ENCODE results near the gene NECTIN3.

The NECTIN3 gene

GRCh38 chr3:111152496-111152895, 80.9 kb downstream of the NECTIN3 start:
- 87% methylated on average over 1 of the region's 1 CpG for WGBS
- Histone ChIP-seq H3K9ac (ENCODE audit: low read depth, low read length) (no peak overlapping the region), H3K9me3 (ENCODE audit: insufficient read depth, low read depth, low read length) (no peaks in the 10 kb centered on the region), H3K36me3 (ENCODE audit: insufficient read depth, low read length) (peaks cover 38% of the 10 kb centered on the region), H3K27ac (ENCODE audit: low read depth, low read length) (peak overlapping the region; percentile 43; the same call in 1 of the 2 replicates), H3K4me3 (ENCODE audit: low read length) (no peak overlapping the region), H3K27me3 (ENCODE audit: insufficient read depth, low read length) (no peaks in the 10 kb centered on the region), H3K4me1 (ENCODE audit: insufficient read depth, low read length) (peaks cover 14% of the 10 kb centered on the region)

- H3K27ac ChIP-seq (ENCODE audit: low read depth, low read length) = no peak overlapping the region
- H3K4me1 ChIP-seq (ENCODE audit: insufficient read depth, low read length) = peaks cover 8% of the 10 kb centered on the region
- no peaks in the 10 kb centered on the region for H3K9me3 ChIP-seq (ENCODE audit: insufficient read depth, low read depth, low read length)
- WGBS = 91% methylated on average over 2 of the region's 2 CpGs
- H3K27me3 ChIP-seq (ENCODE audit: insufficient read depth, low read length) = no peaks in the 10 kb centered on the region
- H3K4me3 ChIP-seq (ENCODE audit: low read length) = no peak overlapping the region
- no peak overlapping the region for H3K9ac ChIP-seq (ENCODE audit: low read depth, low read length)
- H3K36me3 ChIP-seq (ENCODE audit: insufficient read depth, low read length) = peaks cover 25% of the 10 kb centered on the region
Measured at GRCh38 chr3:111156517-111156916, 84.9 kb downstream of the NECTIN3 start.

GRCh38 chr3:111159391-111159790, 87.8 kb downstream of the NECTIN3 start:
- 97% methylated on average over 2 of the region's 3 CpGs for WGBS
- Histone ChIP-seq H3K36me3 (ENCODE audit: insufficient read depth, low read length) (peaks cover 19% of the 10 kb centered on the region), H3K4me1 (ENCODE audit: insufficient read depth, low read length) (no peaks in the 10 kb centered on the region), H3K9me3 (ENCODE audit: insufficient read depth, low read depth, low read length) (no peaks in the 10 kb centered on the region), H3K4me3 (ENCODE audit: low read length) (no peak overlapping the region), H3K27me3 (ENCODE audit: insufficient read depth, low read length) (no peaks in the 10 kb centered on the region), H3K9ac (ENCODE audit: low read depth, low read length) (no peak overlapping the region), H3K27ac (ENCODE audit: low read depth, low read length) (no peak overlapping the region)

- Histone ChIP-seq H3K27me3 (ENCODE audit: insufficient read depth, low read length) (no peaks in the 10 kb centered on the region), H3K4me3 (ENCODE audit: low read length) (no peak overlapping the region), H3K9ac (ENCODE audit: low read depth, low read length) (no peak overlapping the region), H3K4me1 (ENCODE audit: insufficient read depth, low read length) (no peaks in the 10 kb centered on the region), H3K27ac (ENCODE audit: low read depth, low read length) (no peak overlapping the region), H3K36me3 (ENCODE audit: insufficient read depth, low read length) (peaks cover 8% of the 10 kb centered on the region), H3K9me3 (ENCODE audit: insufficient read depth, low read depth, low read length) (no peaks in the 10 kb centered on the region)
- WGBS = 93% methylated on average over 3 of the region's 3 CpGs
Measured at GRCh38 chr3:111164621-111165020, 93.0 kb downstream of the NECTIN3 start.

GRCh38 chr3:111165411-111165810, 93.8 kb downstream of the NECTIN3 start:
- Histone ChIP-seq H3K9ac (ENCODE audit: low read depth, low read length) (no peak overlapping the region), H3K9me3 (ENCODE audit: insufficient read depth, low read depth, low read length) (no peaks in the 10 kb centered on the region), H3K4me3 (ENCODE audit: low read length) (no peak overlapping the region), H3K4me1 (ENCODE audit: insufficient read depth, low read length) (no peaks in the 10 kb centered on the region), H3K27me3 (ENCODE audit: insufficient read depth, low read length) (no peaks in the 10 kb centered on the region), H3K36me3 (ENCODE audit: insufficient read depth, low read length) (peaks cover 8% of the 10 kb centered on the region), H3K27ac (ENCODE audit: low read depth, low read length) (no peak overlapping the region)
- WGBS = 97% methylated on average over 3 of the region's 3 CpGs

- 0 out of 2 replicates have a peak overlapping the region, but pooled peaks have one; percentile 22 for H3K27ac ChIP-seq (ENCODE audit: low read depth, low read length)
Measured at GRCh38 chr3:111173328-111173900, 101.8 kb downstream of the NECTIN3 start.

GRCh38 chr3:111173906-111174305, 102.3 kb downstream of the NECTIN3 start:
- peaks cover 10% of the 10 kb centered on the region; the same call in 1 of the 2 replicates for H3K36me3 ChIP-seq (ENCODE audit: insufficient read depth, low read length)
- no peaks in the 10 kb centered on the region for H3K9me3 ChIP-seq (ENCODE audit: insufficient read depth, low read depth, low read length)
- H3K4me3 ChIP-seq (ENCODE audit: low read length) = no peak overlapping the region
- H3K27me3 ChIP-seq (ENCODE audit: insufficient read depth, low read length) = no peaks in the 10 kb centered on the region
- no peak overlapping the region for H3K27ac ChIP-seq (ENCODE audit: low read depth, low read length)
- 90% methylated on average over 1 of the region's 1 CpG for WGBS
- peaks cover 12% of the 10 kb centered on the region for H3K4me1 ChIP-seq (ENCODE audit: insufficient read depth, low read length)
- no peak overlapping the region for H3K9ac ChIP-seq (ENCODE audit: low read depth, low read length)

More at GRCh38 chr3:111173328-111173900, 101.8 kb downstream of the NECTIN3 start:
- H3K9me3 ChIP-seq (ENCODE audit: insufficient read depth, low read depth, low read length) = no peaks in the 10 kb centered on the region
- peaks cover 10% of the 10 kb centered on the region; the same call in 1 of the 2 replicates for H3K36me3 ChIP-seq (ENCODE audit: insufficient read depth, low read length)
- WGBS = 89% methylated on average over 2 of the region's 2 CpGs
- H3K9ac ChIP-seq (ENCODE audit: low read depth, low read length) = no peak overlapping the region
- no peaks in the 10 kb centered on the region for H3K27me3 ChIP-seq (ENCODE audit: insufficient read depth, low read length)
- peaks cover 12% of the 10 kb centered on the region for H3K4me1 ChIP-seq (ENCODE audit: insufficient read depth, low read length)
- no peak overlapping the region for H3K4me3 ChIP-seq (ENCODE audit: low read length)

- Histone ChIP-seq H3K27me3 (ENCODE audit: insufficient read depth, low read length) (no peaks in the 10 kb centered on the region), H3K9ac (ENCODE audit: low read depth, low read length) (no peak overlapping the region), H3K36me3 (ENCODE audit: insufficient read depth, low read length) (peaks cover 22% of the 10 kb centered on the region), H3K27ac (ENCODE audit: low read depth, low read length) (no peak overlapping the region), H3K4me1 (ENCODE audit: insufficient read depth, low read length) (no peaks in the 10 kb centered on the region), H3K9me3 (ENCODE audit: insufficient read depth, low read depth, low read length) (no peaks in the 10 kb centered on the region), H3K4me3 (ENCODE audit: low read length) (no peak overlapping the region)
- 100% methylated on average over 2 of the region's 2 CpGs for WGBS
Measured at GRCh38 chr3:111190518-111190917, 118.9 kb downstream of the NECTIN3 start.

GRCh38 chr3:111193472-111193871, 121.9 kb downstream of the NECTIN3 start:
- H3K27me3 ChIP-seq (ENCODE audit: insufficient read depth, low read length) = no peaks in the 10 kb centered on the region
- no peak overlapping the region for H3K9ac ChIP-seq (ENCODE audit: low read depth, low read length)
- peaks cover 30% of the 10 kb centered on the region for H3K36me3 ChIP-seq (ENCODE audit: insufficient read depth, low read length)
- H3K4me3 ChIP-seq (ENCODE audit: low read length) = no peak overlapping the region
- H3K27ac ChIP-seq (ENCODE audit: low read depth, low read length) = no peak overlapping the region
- no peaks in the 10 kb centered on the region for H3K4me1 ChIP-seq (ENCODE audit: insufficient read depth, low read length)
- no peaks in the 10 kb centered on the region for H3K9me3 ChIP-seq (ENCODE audit: insufficient read depth, low read depth, low read length)
- WGBS = 98% methylated on average over 2 of the region's 3 CpGs

GRCh38 chr3:111194048-111194447, 122.4 kb downstream of the NECTIN3 start:
- H3K9me3 ChIP-seq (ENCODE audit: insufficient read depth, low read depth, low read length) = no peaks in the 10 kb centered on the region
- no peak overlapping the region for H3K9ac ChIP-seq (ENCODE audit: low read depth, low read length)
- no peaks in the 10 kb centered on the region for H3K4me1 ChIP-seq (ENCODE audit: insufficient read depth, low read length)
- H3K4me3 ChIP-seq (ENCODE audit: low read length) = no peak overlapping the region
- H3K27me3 ChIP-seq (ENCODE audit: insufficient read depth, low read length) = no peaks in the 10 kb centered on the region
- 91% methylated on average over 1 of the region's 1 CpG for WGBS
- peaks cover 30% of the 10 kb centered on the region for H3K36me3 ChIP-seq (ENCODE audit: insufficient read depth, low read length)
- no peak overlapping the region; the same call in 1 of the 2 replicates for H3K27ac ChIP-seq (ENCODE audit: low read depth, low read length)

GRCh38 chr3:111197485-111197884, 125.9 kb downstream of the NECTIN3 start:
- WGBS = 97% methylated on average over 3 of the region's 3 CpGs
- H3K27me3 ChIP-seq (ENCODE audit: insufficient read depth, low read length) = no peaks in the 10 kb centered on the region
- no peaks in the 10 kb centered on the region for H3K9me3 ChIP-seq (ENCODE audit: insufficient read depth, low read depth, low read length)
- H3K27ac ChIP-seq (ENCODE audit: low read depth, low read length) = no peak overlapping the region
- no peak overlapping the region for H3K4me3 ChIP-seq (ENCODE audit: low read length)
- peaks cover 11% of the 10 kb centered on the region for H3K4me1 ChIP-seq (ENCODE audit: insufficient read depth, low read length)
- peaks cover 27% of the 10 kb centered on the region for H3K36me3 ChIP-seq (ENCODE audit: insufficient read depth, low read length)
- no peak overlapping the region for H3K9ac ChIP-seq (ENCODE audit: low read depth, low read length)

GRCh38 chr3:111200027-111200426, 128.4 kb downstream of the NECTIN3 start:
- peaks cover 11% of the 10 kb centered on the region for H3K4me1 ChIP-seq (ENCODE audit: insufficient read depth, low read length)
- H3K27me3 ChIP-seq (ENCODE audit: insufficient read depth, low read length) = no peaks in the 10 kb centered on the region
- no peaks in the 10 kb centered on the region for H3K9me3 ChIP-seq (ENCODE audit: insufficient read depth, low read depth, low read length)
- peaks cover 12% of the 10 kb centered on the region; the same call in 1 of the 2 replicates for H3K36me3 ChIP-seq (ENCODE audit: insufficient read depth, low read length)
- H3K4me3 ChIP-seq (ENCODE audit: low read length) = no peak overlapping the region
- H3K27ac ChIP-seq (ENCODE audit: low read depth, low read length) = no peak overlapping the region
- H3K9ac ChIP-seq (ENCODE audit: low read depth, low read length) = no peak overlapping the region

Data from HUES64 (cell line).